ENCODE data around the gene TTLL5. TPM values are rescaled to one million over a fixed set of nuclear protein-coding genes. Genes with fewer than 3 reads are reported as not detected.

TTLL5 gene
- total RNA-seq, 3 donors from 2014 or later (not counting 1 experiment from before 2014, with no cell fraction given): 27.1 to 34.3 (median 32.5) TPM

GRCh38 chr14:75615200-75615599, 45.8 kb upstream of the TTLL5 start:
- no peak overlapping the region for H3K4me3 Mint-ChIP-seq
- Histone ChIP-seq H3K9me3 (ENCODE audit: control insufficient read depth, insufficient read depth, low read length) (no peaks in the 10 kb centered on the region), H3K27me3 (ENCODE audit: control insufficient read depth, insufficient read depth, low read length) (no peaks in the 10 kb centered on the region), H3K4me3 (ENCODE audit: low read length) (no peak overlapping the region), H3K36me3 (ENCODE audit: control insufficient read depth, insufficient read depth, low read length) (no peaks in the 10 kb centered on the region), H3K27ac (ENCODE audit: low read length) (peak overlapping the region; percentile 27), H3K4me1 (ENCODE audit: control insufficient read depth, insufficient read depth, low read length) (peaks cover 8% of the 10 kb centered on the region)
- no peaks in the 10 kb centered on the region for H3K9me3 Mint-ChIP-seq
- no peaks in the 10 kb centered on the region for H3K27me3 Mint-ChIP-seq (ENCODE audit: low read depth in 2 of 2)
- no peak overlapping the region for H3K27ac Mint-ChIP-seq
- WGBS (ENCODE audit: insufficient coverage): 33% methylated on average over 4 of the region's 4 CpGs
- TF ChIP-seq CTCF (IDR thresholded peaks at IDR 0.05): no peak
- intact Hi-C loops (cut with micrococcal nuclease): no loop called here
- ATAC-seq (peak; percentile 55 to 66 (median 60)), DNase-seq (peak in 1 of 2 donors; percentile 6)
- H3K4me1 Mint-ChIP-seq: no peaks in the 10 kb centered on the region
- no peaks in the 10 kb centered on the region for H3K36me3 Mint-ChIP-seq

GRCh38 chr14:75619548-75619947, 41.5 kb upstream of the TTLL5 start:
- no peaks in the 10 kb centered on the region for H3K27me3 Mint-ChIP-seq (ENCODE audit: low read depth in 2 of 2)
- intact Hi-C loops (cut with micrococcal nuclease): no loop called here
- no peak overlapping the region for H3K27ac Mint-ChIP-seq
- no peaks in the 10 kb centered on the region for H3K9me3 Mint-ChIP-seq
- TF ChIP-seq CTCF (IDR thresholded peaks at IDR 0.05): no peak
- no peak overlapping the region for H3K4me3 Mint-ChIP-seq
- Histone ChIP-seq H3K27ac (ENCODE audit: low read length) (no peak overlapping the region), H3K27me3 (ENCODE audit: control insufficient read depth, insufficient read depth, low read length) (no peaks in the 10 kb centered on the region), H3K4me3 (ENCODE audit: low read length) (no peak overlapping the region), H3K4me1 (ENCODE audit: control insufficient read depth, insufficient read depth, low read length) (peaks cover 5% of the 10 kb centered on the region), H3K9me3 (ENCODE audit: control insufficient read depth, insufficient read depth, low read length) (no peaks in the 10 kb centered on the region), H3K36me3 (ENCODE audit: control insufficient read depth, insufficient read depth, low read length) (no peaks in the 10 kb centered on the region)
- 82% methylated on average over 1 of the region's 1 CpG for WGBS (ENCODE audit: insufficient coverage)
- DNase-seq: no peak
- ATAC-seq: no peak
- no peaks in the 10 kb centered on the region for H3K4me1 Mint-ChIP-seq
- no peaks in the 10 kb centered on the region for H3K36me3 Mint-ChIP-seq

GRCh38 chr14:75625034-75625433, 36.0 kb upstream of the TTLL5 start:
- Mint-ChIP-seq H3K9me3 (no peaks in the 10 kb centered on the region), H3K4me3 (no peak overlapping the region), H3K27ac (no peak overlapping the region), H3K27me3 (ENCODE audit: low read depth in 2 of 2) (no peaks in the 10 kb centered on the region), H3K36me3 (no peaks in the 10 kb centered on the region), H3K4me1 (no peaks in the 10 kb centered on the region)
- no peak for TF ChIP-seq CTCF (IDR thresholded peaks at IDR 0.05)
- Histone ChIP-seq H3K27ac (ENCODE audit: low read length) (no peak overlapping the region), H3K4me3 (ENCODE audit: low read length) (no peak overlapping the region), H3K36me3 (ENCODE audit: control insufficient read depth, insufficient read depth, low read length) (no peaks in the 10 kb centered on the region), H3K9me3 (ENCODE audit: control insufficient read depth, insufficient read depth, low read length) (no peaks in the 10 kb centered on the region), H3K4me1 (ENCODE audit: control insufficient read depth, insufficient read depth, low read length) (no peaks in the 10 kb centered on the region), H3K27me3 (ENCODE audit: control insufficient read depth, insufficient read depth, low read length) (no peaks in the 10 kb centered on the region)
- DNase-seq (no peak), ATAC-seq (no peak)
- 100% methylated on average over 3 of the region's 3 CpGs for WGBS (ENCODE audit: insufficient coverage)
- intact Hi-C loops (cut with micrococcal nuclease): no loop called here

- Histone ChIP-seq H3K36me3 (ENCODE audit: control insufficient read depth, insufficient read depth, low read length) (no peaks in the 10 kb centered on the region), H3K9me3 (ENCODE audit: control insufficient read depth, insufficient read depth, low read length) (no peaks in the 10 kb centered on the region), H3K27me3 (ENCODE audit: control insufficient read depth, insufficient read depth, low read length) (no peaks in the 10 kb centered on the region), H3K4me3 (ENCODE audit: low read length) (no peak overlapping the region), H3K27ac (ENCODE audit: low read length) (no peak overlapping the region), H3K4me1 (ENCODE audit: control insufficient read depth, insufficient read depth, low read length) (no peaks in the 10 kb centered on the region)
- DNase-seq (no peak), ATAC-seq (no peak)
- no peak overlapping the region for H3K27ac Mint-ChIP-seq
- 97% methylated on average over 3 of the region's 3 CpGs for WGBS (ENCODE audit: insufficient coverage)
- no peaks in the 10 kb centered on the region for H3K4me1 Mint-ChIP-seq
- no peak overlapping the region for H3K4me3 Mint-ChIP-seq
- H3K36me3 Mint-ChIP-seq: no peaks in the 10 kb centered on the region
- intact Hi-C loops (cut with micrococcal nuclease): no loop called here
- TF ChIP-seq CTCF (IDR thresholded peaks at IDR 0.05): no peak
- no peaks in the 10 kb centered on the region for H3K9me3 Mint-ChIP-seq
- H3K27me3 Mint-ChIP-seq (ENCODE audit: low read depth in 2 of 2): no peaks in the 10 kb centered on the region
Observed at GRCh38 chr14:75626396-75626795, 34.6 kb upstream of the TTLL5 start.

Data from natural killer cell (primary cell).